Renal pelvis (tissue), 12 donors: Measurements from ENCODE around the gene GTPBP10. TPM values are rescaled to one million over a fixed set of nuclear protein-coding genes. Genes with fewer than 3 reads are reported as not detected.
A peak's percentile ranks its signal among the peaks of the same experiment; 100 is the strongest.
"Not testable (repeated sequence)": the region's sequence is repeated elsewhere in the genome, so short reads cannot be mapped to it uniquely, and the experiment has no call there.

Source experiments
- DNase-seq: peaks from one replicate; pipeline ENCODE4 v3.0.0-alpha.2; 2013
- long read RNA-seq, 16 experiments: transcript quantifications; one replicate each; lab custom pipeline, GENCODE V29; 2026
- polyA plus RNA-seq, 3 donors: library from polyadenylated mRNA; unstranded; fragments of 120-200 nt; gene quantifications; one replicate each; pipeline ENCODE4 v1.2.1, GENCODE V29; 2013; ENCODE audit not compliant: insufficient read length in 3 of 3

Gene GTPBP10
- polyA plus RNA-seq = 10 to 100 TPM; 22.3 to 30.6 (median 27.0) TPM
- long read RNA-seq, donor 1, full-length matches to known transcripts = 4 of 4 reads
- long read RNA-seq, donor 1, partial matches to known transcripts = 0 of 4 reads
- long read RNA-seq, donor 1, other reads (novel, unspliced or antisense) = 0 of 4 reads
- long read RNA-seq, donor 2, full-length matches to known transcripts = 9 of 9 reads
- long read RNA-seq, donor 2, partial matches to known transcripts = 0 of 9 reads
- long read RNA-seq, donor 2, other reads (novel, unspliced or antisense) = 0 of 9 reads
- long read RNA-seq, donor 3, full-length matches to known transcripts = 4 of 4 reads
- long read RNA-seq, donor 3, partial matches to known transcripts = 0 of 4 reads
- long read RNA-seq, donor 3, other reads (novel, unspliced or antisense) = 0 of 4 reads
- long read RNA-seq, donor 4, full-length matches to known transcripts = 6 of 6 reads
- long read RNA-seq, donor 4, partial matches to known transcripts = 0 of 6 reads
- long read RNA-seq, donor 4, other reads (novel, unspliced or antisense) = 0 of 6 reads
- long read RNA-seq, donor 5, full-length matches to known transcripts = 2 of 2 reads
- long read RNA-seq, donor 5, partial matches to known transcripts = 0 of 2 reads
- long read RNA-seq, donor 5, other reads (novel, unspliced or antisense) = 0 of 2 reads
- long read RNA-seq, donor 6, full-length matches to known transcripts = 4 of 4 reads
- long read RNA-seq, donor 6, partial matches to known transcripts = 0 of 4 reads
- long read RNA-seq, donor 6, other reads (novel, unspliced or antisense) = 0 of 4 reads
- long read RNA-seq, donor 7, full-length matches to known transcripts = 7 of 7 reads
- long read RNA-seq, donor 7, partial matches to known transcripts = 0 of 7 reads
- long read RNA-seq, donor 7, other reads (novel, unspliced or antisense) = 0 of 7 reads
- long read RNA-seq, donor 8, full-length matches to known transcripts = 3 of 3 reads
- long read RNA-seq, donor 8, partial matches to known transcripts = 0 of 3 reads
- long read RNA-seq, donor 8, other reads (novel, unspliced or antisense) = 0 of 3 reads
- long read RNA-seq, donor 9, full-length matches to known transcripts = 8 of 8 reads
- long read RNA-seq, donor 9, partial matches to known transcripts = 0 of 8 reads
- long read RNA-seq, donor 9, other reads (novel, unspliced or antisense) = 0 of 8 reads
- long read RNA-seq, donor 10, full-length matches to known transcripts = 8 of 8 reads
- long read RNA-seq, donor 10, partial matches to known transcripts = 0 of 8 reads
- long read RNA-seq, donor 10, other reads (novel, unspliced or antisense) = 0 of 8 reads
- long read RNA-seq, donor 11, full-length matches to known transcripts = 2 of 2 reads
- long read RNA-seq, donor 11, partial matches to known transcripts = 0 of 2 reads
- long read RNA-seq, donor 11, other reads (novel, unspliced or antisense) = 0 of 2 reads
- long read RNA-seq, donor 12, full-length matches to known transcripts = 1 of 7 reads
- long read RNA-seq, donor 12, partial matches to known transcripts = 6 of 7 reads
- long read RNA-seq, donor 12, other reads (novel, unspliced or antisense) = 0 of 7 reads
- long read RNA-seq, donor 13, full-length matches to known transcripts = 2 of 2 reads
- long read RNA-seq, donor 13, partial matches to known transcripts = 0 of 2 reads
- long read RNA-seq, donor 13, other reads (novel, unspliced or antisense) = 0 of 2 reads
- long read RNA-seq, donor 14, full-length matches to known transcripts = 13 of 13 reads
- long read RNA-seq, donor 14, partial matches to known transcripts = 0 of 13 reads
- long read RNA-seq, donor 14, other reads (novel, unspliced or antisense) = 0 of 13 reads
- long read RNA-seq, donor 15, full-length matches to known transcripts = 11 of 11 reads
- long read RNA-seq, donor 15, partial matches to known transcripts = 0 of 11 reads
- long read RNA-seq, donor 15, other reads (novel, unspliced or antisense) = 0 of 11 reads
- long read RNA-seq, donor 16, full-length matches to known transcripts = 11 of 11 reads
- long read RNA-seq, donor 16, partial matches to known transcripts = 0 of 11 reads
- long read RNA-seq, donor 16, other reads (novel, unspliced or antisense) = 0 of 11 reads

- peak; percentile 95 for DNase-seq
These were observed at the start of gene GTPBP10 for GRCh38 chr7:90346336-90347125. GTPBP10 (plus strand) TSS chr7:90346716; CDS start chr7:90346742, 26 bp downstream.

GRCh38 chr7:90298145-90299038 is 48.1 kb upstream of the GTPBP10 start:
- DNase-seq = no peak

GRCh38 chr7:90303241-90303640 is 43.3 kb upstream of the GTPBP10 start:
- DNase-seq = no peak

GRCh38 chr7:90309872-90310271 is 36.6 kb upstream of the GTPBP10 start:
- DNase-seq = no peak

- no peak for DNase-seq
These were observed 35.3 kb upstream of the GTPBP10 start for GRCh38 chr7:90311175-90311574.

GRCh38 chr7:90312745-90313144 is 33.8 kb upstream of the GTPBP10 start:
- no peak for DNase-seq

GRCh38 chr7:90313907-90314306 is 32.6 kb upstream of the GTPBP10 start:
- no peak for DNase-seq

- DNase-seq = no peak
These were observed 26.5 kb upstream of the GTPBP10 start for GRCh38 chr7:90320014-90320413.

GRCh38 chr7:90320418-90320800 is 26.1 kb upstream of the GTPBP10 start:
- DNase-seq = no peak

- no peak for DNase-seq
These were observed 25.6 kb upstream of the GTPBP10 start, which contains the start of gene FAM237B for GRCh38 chr7:90320801-90321494. FAM237B (minus strand) TSS chr7:90321304; CDS start chr7:90319748, 1,556 bp downstream.

- DNase-seq = no peak
These were observed 23.7 kb upstream of the GTPBP10 start for GRCh38 chr7:90322837-90323236.

- no peak for DNase-seq
These were observed 20.0 kb upstream of the GTPBP10 start for GRCh38 chr7:90326500-90326899.

- DNase-seq = no peak
These were observed 12.2 kb upstream of the GTPBP10 start for GRCh38 chr7:90334193-90334843.

GRCh38 chr7:90334926-90335325 is 11.6 kb upstream of the GTPBP10 start:
- DNase-seq = not testable (repeated sequence)

- DNase-seq = no peak
These were observed 9.4 kb upstream of the GTPBP10 start for GRCh38 chr7:90337106-90337505.

- no peak for DNase-seq
These were observed 1.5 kb upstream of the GTPBP10 start for GRCh38 chr7:90345016-90345415.
